Activated B cell treated with CpG ODN at 0.5 μM for 24 hours (primary cell): ENCODE results near the gene ARHGEF18. TPM values are rescaled to one million over a fixed set of nuclear protein-coding genes. Genes with fewer than 3 reads are reported as not detected.

Experiments
- ATAC-seq: fragments of 200-7000 bp; cut with Tn5 transposase; one replicate; pipeline ENCODE4 v1.10.0; 2021; ENCODE audit warnings: low read depth, mild to moderate bottlenecking, moderate library complexity
- CTCF ChIA-PET: fragments of 350-600 bp; sonication (Branson Sonifier 250); formaldehyde crosslinking; loops from one replicate; lab custom pipeline; 2021; ENCODE audit warnings: antibody characterized with exemption; lab: Charles Lee
- POLR2A ChIA-PET: fragments of 350-600 bp; sonication (Branson Sonifier 250); formaldehyde crosslinking; loops from one replicate; lab custom pipeline; 2021; ENCODE audit warnings: antibody characterized with exemption; lab: Charles Lee
- DNase-seq: peaks from one replicate; pipeline ENCODE4 v3.0.0; 2022
- H3K27ac Mint-ChIP-seq: one replicate; pipeline ENCODE4 v1.8.0; 2020; ENCODE audit warnings: mixed read lengths
- H3K27me3 Mint-ChIP-seq: one replicate; pipeline ENCODE4 v1.8.0; 2021; ENCODE audit warnings: mixed read lengths
- H3K36me3 Mint-ChIP-seq: one replicate; pipeline ENCODE4 v1.8.0; 2021; ENCODE audit warnings: low read depth, mixed read lengths
- H3K4me1 Mint-ChIP-seq: one replicate; pipeline ENCODE4 v1.8.0; 2021; ENCODE audit warnings: mixed read lengths
- H3K4me3 Mint-ChIP-seq: one replicate; pipeline ENCODE4 v1.8.0; 2020; ENCODE audit warnings: mild to moderate bottlenecking, mixed read lengths
- H3K9me3 Mint-ChIP-seq: one replicate; pipeline ENCODE4 v1.8.0; 2020; ENCODE audit warnings: mixed read lengths
- CTCF ChIP-seq: fragments of 200-600 bp; IDR thresholded peaks from one replicate; pipeline ENCODE4 v1.8.0; 2022; ENCODE audit warnings: antibody characterized with exemption, mild to moderate bottlenecking
- intact Hi-C: fragments of 100-400 bp; cut with micrococcal nuclease; formaldehyde crosslinking; loops from one replicate; pipeline ENCODE4 v1.15.1; 2024
- total RNA-seq: library from RNA; stranded (reverse); gene quantifications from 2 replicates; pipeline ENCODE4 v1.2.3, GENCODE V29; 2022

ARHGEF18 gene
- total RNA-seq, 1 donor from 2014 or later: 51.9 TPM

- Mint-ChIP-seq H3K4me1 (peaks cover 90% of the 10 kb centered on the region), H3K9me3 (peaks cover 5% of the 10 kb centered on the region), H3K27me3 (no peaks in the 10 kb centered on the region), H3K27ac (peak overlapping the region; percentile 95), H3K36me3 (peaks cover 22% of the 10 kb centered on the region), H3K4me3 (peak overlapping the region; percentile 87)
- intact Hi-C loops: loop anchor here (5.0 kb wide), 2 partner anchors 458 to 612 kb away; partner anchors contain the start of genes GPR108 and TRIP10
- POLR2A ChIA-PET: interaction anchor here (0.5 to 3.2 kb wide), 15 partner anchors 8 to 820 kb away, joined by 3 to 36 read pairs (median 4); partner anchors contain the start of gene ZNF557
- no peak for DNase-seq
- TF ChIP-seq CTCF: no peak
- ATAC-seq: no peak
- CTCF ChIA-PET: interaction anchor here (1.2 to 2.2 kb wide), 3 partner anchors 8 to 199 kb away, joined by 3 to 8 read pairs (median 3); no protein-coding TSS in a partner anchor
Measured at GRCh38 chr19:7349231-7349591, 474 bp downstream of the ARHGEF18 start.

GRCh38 chr19:7349961-7350711, 1.4 kb downstream of the ARHGEF18 start:
- peak overlapping the region; percentile 87 for H3K4me3 Mint-ChIP-seq
- POLR2A ChIA-PET: interaction anchor here (0.5 to 3.2 kb wide), 9 partner anchors 9 to 281 kb away, joined by 3 to 36 read pairs (median 4); partner anchors contain the start of gene ZNF557

GRCh38 chr19:7351861-7352260, 3.1 kb downstream of the ARHGEF18 start:
- intact Hi-C loops: loop anchor here (2.0 to 10.0 kb wide), 2 partner anchors 15 to 323 kb away; partner anchors contain the start of gene MCEMP1
- ChIA-PET POLR2A (interaction anchor here (0.6 to 1.0 kb wide), 5 partner anchors 8 to 481 kb away, joined by 3 to 8 read pairs (median 6); no protein-coding TSS in a partner anchor), CTCF (interaction anchor here (1.3 kb wide), 1 partner anchor 10 kb away, joined by 4 read pairs; no protein-coding TSS in a partner anchor)
- Mint-ChIP-seq H3K4me1 (peaks cover 83% of the 10 kb centered on the region), H3K27me3 (no peaks in the 10 kb centered on the region), H3K36me3 (peaks cover 47% of the 10 kb centered on the region), H3K27ac (peak overlapping the region; percentile 62), H3K4me3 (peak overlapping the region; percentile 6), H3K9me3 (peaks cover 5% of the 10 kb centered on the region)
- DNase-seq (no peak), ATAC-seq (no peak)
- TF ChIP-seq CTCF: no peak

More at GRCh38 chr19:7349961-7350711, 1.4 kb downstream of the ARHGEF18 start:
- CTCF ChIA-PET: interaction anchor here (1.1 to 2.2 kb wide), 8 partner anchors 9 to 200 kb away, joined by 3 to 8 read pairs (median 4); no protein-coding TSS in a partner anchor
- no peak for TF ChIP-seq CTCF
- H3K36me3 Mint-ChIP-seq: peaks cover 31% of the 10 kb centered on the region
- peak overlapping the region; percentile 95 for H3K27ac Mint-ChIP-seq
- peaks cover 5% of the 10 kb centered on the region for H3K9me3 Mint-ChIP-seq
- intact Hi-C loops: loop anchor here (2.0 to 10.0 kb wide), 4 partner anchors 13 to 613 kb away; partner anchors contain the start of genes GPR108, MCEMP1 and TRIP10
- ATAC-seq (peak; percentile 9), DNase-seq (peak; percentile 49)
- H3K4me1 Mint-ChIP-seq: peaks cover 91% of the 10 kb centered on the region
- H3K27me3 Mint-ChIP-seq: no peaks in the 10 kb centered on the region

- DNase-seq (no peak), ATAC-seq (no peak)
- H3K9me3 Mint-ChIP-seq: peaks cover 5% of the 10 kb centered on the region
- no peak for TF ChIP-seq CTCF
- peak overlapping the region; percentile 86 for H3K27ac Mint-ChIP-seq
- intact Hi-C loops: loop anchor here (10.0 kb wide), 1 partner anchor 320 kb away; the partner anchor contains the start of gene MCEMP1
- no peaks in the 10 kb centered on the region for H3K27me3 Mint-ChIP-seq
- POLR2A ChIA-PET: interaction anchor here (0.6 to 1.2 kb wide), 4 partner anchors 22 to 963 kb away, joined by 3 to 4 read pairs (median 3); no protein-coding TSS in a partner anchor
- H3K4me3 Mint-ChIP-seq: peak overlapping the region; percentile 41
- H3K36me3 Mint-ChIP-seq: peaks cover 75% of the 10 kb centered on the region
- CTCF ChIA-PET: interaction anchor here (0.6 to 2.9 kb wide), 10 partner anchors 10 to 212 kb away, joined by 3 to 23 read pairs (median 11); no protein-coding TSS in a partner anchor
- H3K4me1 Mint-ChIP-seq: peaks cover 82% of the 10 kb centered on the region
Measured at GRCh38 chr19:7355151-7355820, 6.5 kb downstream of the ARHGEF18 start.
